GM19395 (cell line): ENCODE data around the gene RIIAD1.
"Not testable (repeated sequence)": the region's sequence is repeated elsewhere in the genome, so short reads cannot be mapped to it uniquely, and the experiment has no call there.

ENCODE experiments used
- ATAC-seq: cut with Tn5 transposase; IDR thresholded peaks from one replicate; pipeline ENCODE4 v1.9.1; 2021; ENCODE audit warnings: mild to moderate bottlenecking, moderate library complexity; ENCODE audit not compliant: unreplicated experiment

Gene RIIAD1

GRCh38 chr1:151729966-151730291, 8.6 kb downstream of the RIIAD1 start:
- ATAC-seq, result no peak

- ATAC-seq, result no peak
Observed at GRCh38 chr1:151733126-151733525, 11.8 kb downstream of the RIIAD1 start.

- ATAC-seq, result not testable (repeated sequence)
Observed at GRCh38 chr1:151733995-151734394, 12.7 kb downstream of the RIIAD1 start.

- no peak for ATAC-seq
Observed at GRCh38 chr1:151737026-151737425, 15.7 kb downstream of the RIIAD1 start.

GRCh38 chr1:151737479-151737878, 16.2 kb downstream of the RIIAD1 start:
- ATAC-seq, result no peak

- ATAC-seq, result no peak
Observed at GRCh38 chr1:151739590-151740355, 18.5 kb downstream of the RIIAD1 start.

GRCh38 chr1:151741516-151741915, 20.2 kb downstream of the RIIAD1 start:
- ATAC-seq, result no peak

GRCh38 chr1:151756291-151756690, 35.0 kb downstream of the RIIAD1 start:
- ATAC-seq, result no peak

- ATAC-seq, result no peak
Observed at GRCh38 chr1:151759241-151759640, 37.9 kb downstream of the RIIAD1 start.

GRCh38 chr1:151760597-151761385, 39.5 kb downstream of the RIIAD1 start:
- no peak for ATAC-seq

GRCh38 chr1:151762941-151763921, 41.9 kb downstream of the RIIAD1 start, which contains the start of gene MRPL9:
Gene MRPL9, minus strand, starts transcription at chr1:151763496. Its CDS starts 17 bp downstream, at chr1:151763479.
- peak; percentile 95 for ATAC-seq

- ATAC-seq, result no peak
Observed at GRCh38 chr1:151763990-151764389, 42.7 kb downstream of the RIIAD1 start.

- not testable (repeated sequence) for ATAC-seq
Observed at GRCh38 chr1:151768351-151769066, 47.2 kb downstream of the RIIAD1 start.

GRCh38 chr1:151769270-151769669, 47.9 kb downstream of the RIIAD1 start:
- ATAC-seq, result not testable (repeated sequence)

- ATAC-seq, result no peak
Observed at GRCh38 chr1:151773702-151774101, 52.4 kb downstream of the RIIAD1 start.

GRCh38 chr1:151774256-151774922, 53.1 kb downstream of the RIIAD1 start:
- no peak for ATAC-seq

- ATAC-seq, result no peak
Observed at GRCh38 chr1:151775894-151776664, 54.8 kb downstream of the RIIAD1 start.

GRCh38 chr1:151776665-151777062, 55.3 kb downstream of the RIIAD1 start:
- ATAC-seq, result no peak

- ATAC-seq, result no peak
Observed at GRCh38 chr1:151777317-151777716, 56.0 kb downstream of the RIIAD1 start.
